Activated naive CD4-positive, alpha-beta T cell treated with anti-CD3 and anti-CD28 coated beads, Interleukin-2, amount 50 U/mL, for 72 hours (primary cell): ENCODE measurements around the gene CALD1. TPM values are rescaled to one million over a fixed set of nuclear protein-coding genes. Genes with fewer than 3 reads are reported as not detected.
A peak's percentile ranks its signal among the peaks of the same experiment; 100 is the strongest.

Source experiments
- ATAC-seq, 2 donors: fragments of 150-1000 bp; cut with Tn5 transposase; 2 replicates each; pipeline ENCODE4 v1.10.0; 2021; ENCODE audit warnings: mild to moderate bottlenecking in 2 of 2, moderate library complexity in 2 of 2
- DNase-seq, 2 donors: peaks; one replicate each; pipeline ENCODE4 v3.0.0; 2021 to 2022; ENCODE audit warnings: low spot score in 2 of 2
- H3K27ac Mint-ChIP-seq, 2 donors: one replicate each; pipeline ENCODE4 v1.8.0; 2022; ENCODE audit warnings: mild to moderate bottlenecking in 2 of 2, mixed read lengths in 2 of 2
- H3K36me3 Mint-ChIP-seq, 2 donors: one replicate each; pipeline ENCODE4 v1.8.0; 2022; ENCODE audit warnings: mixed read lengths in 2 of 2
- H3K9me3 Mint-ChIP-seq, 2 donors: one replicate each; pipeline ENCODE4 v1.8.0; 2022; ENCODE audit warnings: mixed read lengths in 2 of 2
- total RNA-seq, 2 donors: library from RNA; stranded (reverse); gene quantifications; one replicate each; pipeline ENCODE4 v1.2.3, GENCODE V29; 2022

CALD1 gene
- total RNA-seq, 2 donors from 2014 or later, result 5.9 to 15.4 TPM

DNA sequence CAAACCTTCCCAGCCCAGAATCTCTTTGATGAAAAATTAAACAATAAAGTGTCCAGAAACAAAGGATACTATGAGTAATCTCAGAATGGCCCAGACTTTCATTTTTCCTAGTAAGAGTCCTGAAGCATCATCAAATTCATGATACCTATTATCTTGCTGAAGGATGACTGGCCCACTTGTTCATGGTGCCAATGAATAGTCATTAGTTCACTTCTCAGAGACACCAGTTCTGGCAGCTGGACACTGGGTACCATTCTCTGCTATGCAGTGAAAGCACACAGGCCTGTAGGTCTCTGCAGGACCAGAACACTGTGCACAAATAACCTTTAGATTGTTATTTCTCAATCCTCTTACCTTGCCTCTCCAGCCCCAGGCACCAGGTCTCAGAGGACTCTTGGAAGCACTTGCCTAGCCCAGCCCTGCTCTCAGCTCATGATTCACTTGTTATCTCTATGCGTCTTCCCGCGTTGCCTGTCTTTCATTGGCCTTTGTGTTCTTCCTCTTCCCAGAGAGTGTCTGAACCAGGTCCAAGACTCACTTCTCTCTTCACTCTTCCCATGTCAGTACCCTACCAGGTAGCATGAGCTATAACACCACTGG is 108.8 kb downstream of the CALD1 start:
- H3K36me3 Mint-ChIP-seq, result no peaks in the 10 kb centered on the region
- DNase-seq (no peak), ATAC-seq (no peak)
- no peaks in the 10 kb centered on the region for H3K9me3 Mint-ChIP-seq
- H3K27ac Mint-ChIP-seq, result no peak overlapping the region

DNA sequence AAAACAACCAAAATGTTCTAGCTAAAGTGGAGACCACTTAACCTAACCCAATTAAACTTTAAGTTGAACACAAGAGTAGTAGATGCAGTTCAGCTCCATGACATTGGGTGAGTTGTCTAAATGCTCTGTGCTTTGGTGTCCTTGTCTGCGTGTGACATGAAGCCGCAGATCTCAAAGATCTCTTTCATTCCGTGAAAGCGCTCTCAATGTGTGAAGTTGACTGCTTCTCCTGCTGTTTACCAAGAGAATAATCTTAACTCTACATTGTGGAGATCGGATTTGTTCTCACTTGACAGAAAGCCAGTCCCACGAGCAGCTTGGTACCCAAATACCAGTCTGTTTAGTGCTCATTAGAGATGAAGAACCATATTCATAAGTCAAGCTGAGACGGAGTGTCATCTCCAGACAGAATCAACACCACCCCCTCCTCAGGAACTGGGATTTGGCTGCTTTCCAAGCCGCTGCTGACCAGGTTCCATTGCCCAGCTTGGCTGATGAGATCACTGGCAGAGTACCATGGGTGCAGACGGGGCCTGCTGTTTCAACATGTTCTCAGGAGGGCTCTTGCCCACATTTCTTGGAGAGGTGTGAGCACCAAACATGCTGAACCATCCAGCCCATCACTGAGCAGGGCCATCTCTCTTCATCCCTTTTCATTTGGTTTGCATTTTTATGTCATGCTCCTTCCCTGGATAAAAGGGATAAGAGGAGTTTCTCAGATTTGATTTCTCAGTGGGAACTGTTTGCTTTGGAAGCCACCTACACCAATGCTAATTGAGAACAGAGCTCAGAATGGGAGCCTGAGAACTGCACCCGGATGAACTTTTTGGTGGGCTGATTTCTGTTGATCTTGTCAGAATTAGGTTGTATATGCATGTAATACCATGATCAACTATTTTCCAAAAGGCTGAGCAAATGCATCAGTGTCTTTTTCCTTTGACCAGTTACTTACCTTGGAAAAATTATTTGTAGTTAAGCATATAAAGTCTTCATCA is 111.1 kb downstream of the CALD1 start:
- peaks cover 0 to 7% of the 10 kb centered on the region in 2 donors for H3K36me3 Mint-ChIP-seq
- DNase-seq (no peak), ATAC-seq (no peak)
- no peak overlapping the region for H3K27ac Mint-ChIP-seq
- H3K9me3 Mint-ChIP-seq, result peaks cover 0 to 8% of the 10 kb centered on the region in 2 donors

DNA sequence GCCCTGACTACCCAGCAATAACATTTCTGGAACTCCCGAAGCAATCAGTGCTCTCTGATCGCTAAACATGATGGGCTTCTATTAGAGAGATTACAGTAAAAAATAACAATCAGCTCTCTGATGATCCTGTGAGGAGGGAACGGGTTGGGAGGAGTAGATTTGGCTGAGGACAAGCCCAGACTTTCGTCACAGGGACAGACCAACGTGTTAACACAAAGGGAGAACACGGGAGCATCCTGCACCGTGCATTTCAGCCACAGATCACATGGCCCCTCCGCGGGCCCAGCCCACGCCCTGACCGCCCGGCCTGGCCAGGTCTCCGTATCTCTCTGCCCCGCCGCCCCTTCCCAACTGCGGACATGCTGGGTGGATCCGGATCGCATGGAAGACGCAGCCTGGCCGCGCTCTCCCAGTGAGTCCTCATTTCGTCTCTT is 111.8 kb downstream of the CALD1 start:
- Mint-ChIP-seq H3K36me3 (peaks cover 7 to 14% of the 10 kb centered on the region in 2 donors), H3K9me3 (peaks cover 5 to 14% of the 10 kb centered on the region in 2 donors), H3K27ac (no peak overlapping the region)
- DNase-seq, result no peak
- peak in 1 of 2 donors; percentile 47 for ATAC-seq

DNA sequence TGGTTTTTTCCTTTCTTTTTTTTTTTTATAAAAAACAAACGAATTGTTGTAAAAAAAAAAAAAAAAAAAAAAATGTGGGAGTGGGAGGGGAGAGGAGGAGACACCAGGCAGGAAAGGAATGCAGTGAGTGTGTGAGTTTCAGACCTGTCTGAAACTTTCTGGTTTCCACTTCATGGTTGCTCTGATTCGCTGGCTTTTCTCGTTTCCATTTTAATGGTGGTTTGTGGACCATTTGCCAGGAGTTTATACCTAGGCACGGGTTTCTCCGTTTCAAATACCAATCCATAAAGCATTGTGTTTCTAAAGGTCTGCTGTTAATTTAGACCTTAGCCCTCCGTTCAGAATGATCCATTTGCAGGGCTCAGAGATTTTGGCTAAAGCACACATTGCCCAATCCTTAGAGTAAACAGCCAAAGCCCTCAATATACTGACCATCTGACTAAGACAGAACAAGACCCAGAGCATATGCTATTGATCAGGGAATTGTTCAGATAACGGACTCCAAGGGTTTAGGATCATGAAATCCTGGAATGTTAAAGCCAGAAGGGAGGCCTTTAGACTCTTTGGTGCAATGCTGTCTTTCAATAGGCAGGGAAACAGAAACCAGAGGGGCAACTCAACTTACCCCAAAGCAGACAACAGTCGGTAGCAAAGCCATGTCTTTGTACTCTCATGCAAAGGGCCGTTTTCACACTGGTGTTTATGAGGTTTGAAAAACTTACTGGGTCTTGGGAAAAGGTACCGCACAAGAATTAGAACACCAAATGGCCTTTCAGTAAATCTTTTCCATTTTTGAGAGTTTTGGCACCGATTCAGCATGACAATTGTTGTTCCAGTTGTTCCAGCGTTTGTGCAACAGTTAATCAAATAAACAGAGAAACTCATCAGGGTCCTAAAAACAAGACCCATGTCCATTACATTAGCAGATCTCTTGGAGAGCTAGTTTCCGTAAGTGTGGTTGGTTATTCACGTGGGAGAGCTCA is 112.6 kb downstream of the CALD1 start:
- Mint-ChIP-seq H3K36me3 (peaks cover 14 to 21% of the 10 kb centered on the region in 2 donors), H3K9me3 (peaks cover 9 to 19% of the 10 kb centered on the region in 2 donors), H3K27ac (no peak overlapping the region)
- DNase-seq (no peak), ATAC-seq (no peak)

- no peak overlapping the region for H3K27ac Mint-ChIP-seq
- no peak for DNase-seq
- peaks cover 15 to 26% of the 10 kb centered on the region in 2 donors for H3K36me3 Mint-ChIP-seq
- peaks cover 9 to 19% of the 10 kb centered on the region in 2 donors for H3K9me3 Mint-ChIP-seq
- ATAC-seq, result no peak
Observed at GRCh38 chr7:134892963-134893362, 113.5 kb downstream of the CALD1 start.

DNA sequence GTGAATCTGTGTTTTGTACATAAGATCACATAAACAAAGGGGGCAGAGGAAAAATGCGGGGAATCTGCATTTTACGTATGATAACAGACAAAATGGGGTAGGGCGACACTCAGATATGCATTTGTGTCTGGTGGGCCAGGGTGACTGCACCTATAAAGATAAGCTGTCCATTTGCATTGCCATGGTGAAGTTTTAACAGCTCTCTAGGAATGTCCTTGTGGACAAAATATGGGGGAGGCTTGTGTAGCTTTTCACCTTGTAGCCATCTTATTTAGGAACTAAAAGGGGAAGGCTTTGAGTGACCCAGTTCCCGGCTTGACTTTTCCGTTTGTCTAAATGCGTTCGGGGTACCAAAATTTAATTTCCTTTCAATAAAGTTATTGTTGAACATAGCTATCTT is 114.5 kb downstream of the CALD1 start:
- Mint-ChIP-seq H3K27ac (no peak overlapping the region), H3K36me3 (peaks cover 15 to 26% of the 10 kb centered on the region in 2 donors), H3K9me3 (peaks cover 9 to 19% of the 10 kb centered on the region in 2 donors)
- DNase-seq (no peak), ATAC-seq (no peak)

GRCh38 chr7:134894928-134895327 is 115.5 kb downstream of the CALD1 start:
- no peak overlapping the region for H3K27ac Mint-ChIP-seq
- no peak for DNase-seq
- peaks cover 9 to 19% of the 10 kb centered on the region in 2 donors for H3K9me3 Mint-ChIP-seq
- no peak for ATAC-seq
- H3K36me3 Mint-ChIP-seq, result peaks cover 15 to 26% of the 10 kb centered on the region in 2 donors

DNA sequence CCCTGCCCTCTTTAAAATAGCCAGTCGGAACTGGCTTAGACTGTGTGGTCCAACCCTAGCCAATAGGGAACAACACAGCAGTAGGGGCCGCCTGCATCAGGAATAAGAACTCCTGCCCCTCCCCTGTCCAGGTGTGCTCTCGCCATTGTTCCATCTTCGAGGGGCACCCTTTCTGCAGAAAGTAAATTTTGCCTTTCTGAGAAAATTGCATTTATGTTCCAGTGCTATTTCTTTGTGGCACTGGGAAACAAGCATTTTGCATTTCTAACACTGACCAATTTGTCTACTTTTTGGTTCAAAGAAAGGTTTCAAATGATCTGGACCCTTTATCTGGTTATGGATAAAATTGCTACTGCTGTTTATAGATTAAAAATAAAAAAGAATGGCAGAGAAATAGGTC is 116.6 kb downstream of the CALD1 start:
- peaks cover 15 to 26% of the 10 kb centered on the region in 2 donors for H3K36me3 Mint-ChIP-seq
- H3K27ac Mint-ChIP-seq, result no peak overlapping the region

GRCh38 chr7:134897936-134898335 is 118.5 kb downstream of the CALD1 start:
- no peak for DNase-seq
- H3K9me3 Mint-ChIP-seq, result peaks cover 9 to 19% of the 10 kb centered on the region in 2 donors
- no peak overlapping the region for H3K27ac Mint-ChIP-seq
- no peak for ATAC-seq
- H3K36me3 Mint-ChIP-seq, result peaks cover 15 to 26% of the 10 kb centered on the region in 2 donors

More for the DNA sequence above, 116.6 kb downstream of the CALD1 start:
- H3K9me3 Mint-ChIP-seq, result peaks cover 9 to 19% of the 10 kb centered on the region in 2 donors
- no peak for DNase-seq
- no peak for ATAC-seq

DNA sequence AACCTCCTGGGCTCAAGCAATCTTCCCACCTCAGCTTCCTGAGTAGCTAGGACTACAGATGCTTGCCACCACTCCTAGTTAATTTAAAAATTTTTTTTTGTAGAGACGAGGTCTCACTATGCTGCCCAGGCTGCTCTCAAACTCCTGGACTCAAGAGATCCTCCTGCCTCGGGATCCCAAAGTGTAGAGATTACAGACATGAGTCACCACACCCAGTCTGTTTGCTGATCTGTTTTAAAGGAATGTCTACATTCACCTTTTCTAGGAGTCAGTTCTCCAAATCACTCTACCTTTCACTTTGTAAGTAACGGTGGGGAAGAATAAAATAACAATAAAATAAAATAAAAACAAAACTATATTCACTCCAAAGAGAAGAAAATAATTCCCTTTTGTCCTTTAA is 120.3 kb downstream of the CALD1 start:
- peaks cover 15 to 21% of the 10 kb centered on the region in 2 donors for H3K36me3 Mint-ChIP-seq
- H3K27ac Mint-ChIP-seq, result peak overlapping the region in 1 of 2 donors; percentile 20
- H3K9me3 Mint-ChIP-seq, result peaks cover 9 to 15% of the 10 kb centered on the region in 2 donors
- no peak for DNase-seq
- no peak for ATAC-seq

GRCh38 chr7:134900166-134900982 is 120.9 kb downstream of the CALD1 start:
- ATAC-seq (no peak), DNase-seq (no peak)
- H3K36me3 Mint-ChIP-seq, result peaks cover 15 to 20% of the 10 kb centered on the region in 2 donors
- H3K27ac Mint-ChIP-seq, result no peak overlapping the region
- H3K9me3 Mint-ChIP-seq, result peaks cover 9 to 13% of the 10 kb centered on the region in 2 donors

DNA sequence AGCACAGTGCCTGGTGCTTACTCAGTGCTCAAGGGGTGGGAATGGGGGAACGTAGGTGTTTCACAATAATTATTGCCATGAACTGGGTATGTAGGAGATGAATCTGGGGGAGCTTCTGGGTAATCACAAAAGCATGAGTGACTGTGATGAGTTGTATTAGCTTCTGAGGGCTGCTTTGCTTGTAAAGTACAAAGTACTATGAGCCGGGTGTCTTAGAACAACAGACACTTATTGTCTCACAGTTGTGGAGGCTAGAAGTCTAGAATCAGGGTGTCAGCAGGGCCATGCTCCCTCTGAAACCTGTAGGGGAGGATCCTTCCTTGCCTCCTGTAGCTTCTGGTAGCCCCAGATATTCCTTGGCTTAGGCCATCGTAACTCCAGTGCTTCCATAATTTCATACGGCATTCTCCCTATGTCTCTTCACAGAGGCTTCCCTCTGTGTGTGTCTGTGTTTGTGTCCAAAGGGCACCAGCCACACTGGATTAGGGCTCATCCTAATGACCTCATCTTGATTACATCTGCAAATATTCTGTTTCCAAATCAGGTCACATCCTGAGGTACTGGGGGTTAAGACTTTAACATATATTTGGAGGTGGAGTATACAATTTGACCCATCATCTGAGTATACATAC is 122.1 kb downstream of the CALD1 start:
- Mint-ChIP-seq H3K27ac (no peak overlapping the region), H3K9me3 (peaks cover 2 to 3% of the 10 kb centered on the region in 2 donors), H3K36me3 (peaks cover 6 to 9% of the 10 kb centered on the region in 2 donors)
- DNase-seq (no peak), ATAC-seq (no peak)

- Mint-ChIP-seq H3K27ac (no peak overlapping the region), H3K9me3 (no peaks in the 10 kb centered on the region), H3K36me3 (peaks cover under 1 to 4% of the 10 kb centered on the region in 2 donors)
- DNase-seq (no peak), ATAC-seq (no peak)
Observed at GRCh38 chr7:134902058-134902457, 122.6 kb downstream of the CALD1 start.

- no peak for ATAC-seq
- Mint-ChIP-seq H3K9me3 (no peaks in the 10 kb centered on the region), H3K27ac (no peak overlapping the region), H3K36me3 (no peaks in the 10 kb centered on the region)
- no peak for DNase-seq
Observed at GRCh38 chr7:134903073-134903790, 123.8 kb downstream of the CALD1 start.

DNA sequence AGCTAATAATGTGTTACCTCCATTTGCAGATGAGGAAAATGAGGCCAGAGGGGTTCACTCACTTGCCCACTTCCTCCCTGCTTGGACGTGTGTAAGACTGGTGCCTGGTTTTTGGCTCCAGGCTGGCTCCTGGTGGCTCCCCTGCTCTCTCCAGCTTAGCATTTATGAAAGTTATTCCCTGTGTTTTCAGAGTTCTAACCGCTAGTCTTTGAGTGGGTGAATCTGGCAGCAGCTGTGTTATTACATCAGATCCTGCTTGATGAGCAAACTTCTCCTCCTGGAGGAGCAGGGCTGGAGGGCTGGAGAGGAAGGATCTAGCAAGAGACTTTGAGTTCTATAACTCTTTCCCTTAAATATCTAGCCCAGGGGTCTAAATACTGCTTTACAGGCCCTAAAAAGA is 125.9 kb downstream of the CALD1 start:
- no peak for ATAC-seq
- H3K9me3 Mint-ChIP-seq, result no peaks in the 10 kb centered on the region

More for the DNA sequence above, 125.9 kb downstream of the CALD1 start:
- Mint-ChIP-seq H3K36me3 (no peaks in the 10 kb centered on the region), H3K27ac (no peak overlapping the region)
- DNase-seq, result no peak
